IMR-90 (cell line): Measurements from ENCODE around the gene MIER1. TPM values are rescaled to one million over a fixed set of nuclear protein-coding genes. Genes with fewer than 3 reads are reported as not detected.

Experiments used
- ATAC-seq: fragments of 200-7000 bp; cut with Tn5 transposase; 2 replicates; pipeline ENCODE4 v1.9.1; 2020; ENCODE audit warnings: low read depth, mild to moderate bottlenecking, moderate library complexity
- BruUV-seq: library from RNA; stranded (reverse); fragments of 400-500 nt; replicated peaks from 2 replicates; lab custom pipeline; 2021; lab: Mats Ljungman, UMichigan
- CTCF ChIA-PET: fragments of 300-600 bp; formaldehyde crosslinking; extraction: SDS; loops from one replicate; lab custom pipeline; 2021; ENCODE audit warnings: antibody characterized with exemption; lab: Yijun Ruan, JAX
- POLR2A ChIA-PET: fragments of 300-600 bp; sonication (Branson Sonifier 250); formaldehyde crosslinking; loops from one replicate; lab custom pipeline; 2022; ENCODE audit warnings: antibody characterized with exemption; ENCODE audit not compliant: unreplicated experiment; lab: Charles Lee
- DNase-seq: peaks from one replicate; pipeline ENCODE4 v3.0.0; 2013
- H2AFZ ChIP-seq: replicated peaks from 2 replicates; pipeline ENCODE3; 2013; ENCODE audit warnings: low read length, mild to moderate bottlenecking; ENCODE audit not compliant: poor library complexity
- H2AK5ac ChIP-seq: 2 replicates; pipeline ENCODE4 v1.6.1; 2013; ENCODE audit warnings: low read depth, low read length, inconsistent platforms
- H2AK9ac ChIP-seq: replicated peaks from 2 replicates; pipeline ENCODE3; 2013; ENCODE audit warnings: mild to moderate bottlenecking, low read depth, low read length, moderate library complexity; ENCODE audit not compliant: poor library complexity
- H2BK120ac ChIP-seq: 2 replicates; pipeline ENCODE4 v1.6.1; 2013; ENCODE audit warnings: low read depth, low read length, inconsistent platforms
- H2BK15ac ChIP-seq: 3 replicates; pipeline ENCODE4 v1.6.1; 2013; ENCODE audit warnings: low read depth, low read length, inconsistent platforms
- H2BK20ac ChIP-seq: 2 replicates; pipeline ENCODE4 v1.6.1; 2013; ENCODE audit warnings: low read depth, mild to moderate bottlenecking, inconsistent platforms, low read length, moderate library complexity
- H2BK5ac ChIP-seq: 2 replicates; pipeline ENCODE4 v1.6.1; 2013; ENCODE audit warnings: mild to moderate bottlenecking, low read depth, low read length, inconsistent platforms; ENCODE audit not compliant: poor library complexity, severe bottlenecking
- H3K14ac ChIP-seq: replicated peaks from 2 replicates; pipeline ENCODE4 v1.6.1; 2013; ENCODE audit warnings: low read depth, low read length, inconsistent platforms
- H3K18ac ChIP-seq: 2 replicates; pipeline ENCODE4 v1.6.1; 2013; ENCODE audit warnings: low read depth, low read length, control low read depth
- H3K23ac ChIP-seq: 2 replicates; pipeline ENCODE4 v1.6.1; 2013; ENCODE audit warnings: low read depth, low read length, inconsistent platforms
- H3K27ac ChIP-seq: 2 replicates; pipeline ENCODE4 v1.5.1; 2013; ENCODE audit warnings: mild to moderate bottlenecking, control low read depth, low read length; ENCODE audit not compliant: insufficient read depth
- H3K27me3 ChIP-seq: 2 replicates; pipeline ENCODE4 v1.6.1; 2013; ENCODE audit warnings: low read length; ENCODE audit not compliant: control insufficient read depth, insufficient read depth
- H3K36me3 ChIP-seq: 2 replicates; pipeline ENCODE4 v1.6.1; 2013; ENCODE audit warnings: low read length, mixed read lengths; ENCODE audit not compliant: control insufficient read depth, insufficient read depth
- H3K4ac ChIP-seq: 2 replicates; pipeline ENCODE4 v1.6.1; 2013; ENCODE audit warnings: low read depth, low read length, inconsistent platforms
- H3K4me1 ChIP-seq: 2 replicates; pipeline ENCODE4 v1.6.1; 2013; ENCODE audit warnings: low read length, mixed read lengths; ENCODE audit not compliant: control insufficient read depth, insufficient read depth
- H3K4me2 ChIP-seq: 2 replicates; pipeline ENCODE4 v1.6.1; 2013; ENCODE audit warnings: low read depth, mild to moderate bottlenecking, control low read depth, low read length, moderate library complexity
- H3K4me3 ChIP-seq: 2 replicates; pipeline ENCODE4 v1.5.1; 2013; ENCODE audit warnings: low read depth, mild to moderate bottlenecking, control low read depth, low read length, moderate library complexity; ENCODE audit not compliant: insufficient read depth
- H3K56ac ChIP-seq: 2 replicates; pipeline ENCODE4 v1.6.1; 2013; ENCODE audit warnings: low read length, inconsistent platforms; ENCODE audit not compliant: insufficient read depth; ENCODE audit errors: extremely low read depth
- H3K79me1 ChIP-seq, 2 experiments: 2 replicates each; pipeline ENCODE4 v1.6.1; 2013; ENCODE audit warnings: low read length in 2 of 2, inconsistent platforms in 1 of 2, low read depth in 1 of 2
- H3K9ac ChIP-seq: 2 replicates; pipeline ENCODE4 v1.6.1; 2013; ENCODE audit warnings: low read depth, low read length, control low read depth
- H3K9me1 ChIP-seq: 2 replicates; pipeline ENCODE4 v1.6.1; 2013; ENCODE audit warnings: low read length, inconsistent platforms; ENCODE audit not compliant: insufficient read depth
- H3K9me3 ChIP-seq: 2 replicates; pipeline ENCODE4 v1.6.1; 2013; ENCODE audit warnings: low read length; ENCODE audit not compliant: control insufficient read depth, insufficient read depth
- H4K20me1 ChIP-seq: 2 replicates; pipeline ENCODE4 v1.6.1; 2013; ENCODE audit warnings: low read length, inconsistent platforms; ENCODE audit not compliant: insufficient read depth
- H4K5ac ChIP-seq: 2 replicates; pipeline ENCODE4 v1.6.1; 2013; ENCODE audit warnings: mild to moderate bottlenecking, low read depth, low read length, control low read depth
- H4K8ac ChIP-seq, 2 experiments: 2 replicates each; pipeline ENCODE4 v1.6.1; 2013; ENCODE audit warnings: low read depth in 2 of 2, low read length in 2 of 2, control low read depth in 1 of 2, inconsistent platforms in 1 of 2
- H4K91ac ChIP-seq: 2 replicates; pipeline ENCODE4 v1.6.1; 2013; ENCODE audit warnings: low read depth, low read length, inconsistent platforms; ENCODE audit not compliant: insufficient read depth
- BHLHE40 ChIP-seq: fragments of 150-350 bp; IDR thresholded peaks from 2 replicates; pipeline ENCODE4 v1.6.1; 2016; ENCODE audit warnings: mild to moderate bottlenecking, low read depth, low read length
- CEBPB ChIP-seq: IDR thresholded peaks from 2 replicates; pipeline ENCODE4 v1.6.1; 2012; ENCODE audit warnings: low read depth, low read length, improper control_type of control experiment
- CHD1 ChIP-seq: IDR thresholded peaks from 2 replicates; pipeline ENCODE4 v1.6.1; 2012; ENCODE audit warnings: low read depth, low read length, improper control_type of control experiment
- FOS ChIP-seq: fragments of 150-350 bp; IDR thresholded peaks from 2 replicates; pipeline ENCODE4 v1.6.1; 2016; ENCODE audit warnings: low read depth, low read length
- MAFK ChIP-seq: IDR thresholded peaks from 2 replicates; pipeline ENCODE4 v1.6.1; 2012; ENCODE audit warnings: low read depth, low read length, improper control_type of control experiment
- MAZ ChIP-seq: IDR thresholded peaks from 2 replicates; pipeline ENCODE4 v1.6.1; 2012; ENCODE audit warnings: low read depth, mild to moderate bottlenecking, low read length, improper control_type of control experiment, moderate library complexity, borderline replicate concordance
- MXI1 ChIP-seq: IDR thresholded peaks from 2 replicates; pipeline ENCODE4 v1.6.1; 2012; ENCODE audit warnings: low read depth, mild to moderate bottlenecking, low read length, moderate library complexity, borderline replicate concordance
- NFE2L2 ChIP-seq: fragments of 150-350 bp; IDR thresholded peaks from 2 replicates; pipeline ENCODE4 v1.6.1; 2016; ENCODE audit warnings: low read depth, mild to moderate bottlenecking, low read length
- POLR2A ChIP-seq: IDR thresholded peaks from 2 replicates; pipeline ENCODE4 v1.6.1; 2012; ENCODE audit warnings: mild to moderate bottlenecking, low read depth, low read length
- RAD21 ChIP-seq: IDR thresholded peaks from 2 replicates; pipeline ENCODE4 v1.6.1; 2012; ENCODE audit warnings: low read length, improper control_type of control experiment
- RCOR1 ChIP-seq: IDR thresholded peaks from 2 replicates; pipeline ENCODE4 v1.6.1; 2012; ENCODE audit warnings: mild to moderate bottlenecking, low read length, improper control_type of control experiment; ENCODE audit not compliant: insufficient replicate concordance
- RFX5 ChIP-seq: IDR thresholded peaks from 2 replicates; pipeline ENCODE4 v1.8.0; 2012; ENCODE audit warnings: low read depth, mild to moderate bottlenecking, low read length, moderate library complexity
- SMC3 ChIP-seq: fragments of 150-350 bp; IDR thresholded peaks from 2 replicates; pipeline ENCODE4 v1.6.1; 2016; ENCODE audit warnings: low read depth, mild to moderate bottlenecking, antibody characterized with exemption, low read length, moderate library complexity
- WGBS, 2 experiments: methylation state at CpG; one replicate each; pipeline versions ENCODE4 v1.1.5 to v1.1.7; 2013; ENCODE audit warnings: missing lambda C conversion rate in 2 of 2; ENCODE audit not compliant: insufficient read length in 1 of 2; ENCODE audit errors: extremely low coverage in 2 of 2; 5-methylcytosine and 5-hydroxymethylcytosine counted together
- dilution Hi-C: fragments of 300-500 bp; cut with HindIII; formaldehyde crosslinking; loops from one replicate; pipeline ENCODE4 v1.14.3; 2018; ENCODE audit warnings: low sequenced_read_pairs; ENCODE audit not compliant: unreplicated experiment
- in situ Hi-C: fragments of 300-500 bp; cut with MboI; formaldehyde crosslinking; loops from 3 replicates; pipeline ENCODE4 v1.14.3; 2019; ENCODE audit warnings: low sequenced_read_pairs, inconsistent platforms, mixed read lengths
- intact Hi-C: fragments of 100-400 bp; cut with micrococcal nuclease; formaldehyde crosslinking; loops from 2 replicates; pipeline ENCODE4 v1.10.0; 2022
- polyA plus RNA-seq, 3 experiments: library from polyadenylated mRNA; depleted of rRNA; stranded (reverse); fragments of >200 nt; gene quantifications; 2 replicates each; pipeline ENCODE4 v1.2.3, GENCODE V29; 2012; ENCODE audit warnings: low replicate concordance in 1 of 3
- total RNA-seq: library from RNA; depleted of rRNA; stranded (reverse); fragments of >200 nt; gene quantifications from 2 replicates; pipeline ENCODE4 v1.2.3, GENCODE V29; 2012
- TF ChIP-seq, protein P1 (sequence below): fragments of 150-350 bp; IDR thresholded peaks from 2 replicates; pipeline ENCODE4 v1.6.1; 2016; ENCODE audit warnings: low read depth, mild to moderate bottlenecking, low read length, moderate library complexity, borderline replicate concordance
- TF ChIP-seq, protein P2 (sequence below): conservative IDR thresholded peaks from 2 replicates; pipeline ENCODE4 v1.5.1; 2012; ENCODE audit warnings: mild to moderate bottlenecking, low read depth, low read length, improper control_type of control experiment
- TF ChIP-seq, protein P3 (sequence below): fragments of 150-350 bp; IDR thresholded peaks from 2 replicates; pipeline ENCODE4 v1.6.1; 2017; ENCODE audit warnings: mild to moderate bottlenecking, antibody characterized with exemption, low read length, low read depth

Gene MIER1
- total and polyA plus RNA-seq, 2 of the 4 experiments (the other 2 are of a cell fraction), result 5.0 to 11.5 TPM

DNA sequence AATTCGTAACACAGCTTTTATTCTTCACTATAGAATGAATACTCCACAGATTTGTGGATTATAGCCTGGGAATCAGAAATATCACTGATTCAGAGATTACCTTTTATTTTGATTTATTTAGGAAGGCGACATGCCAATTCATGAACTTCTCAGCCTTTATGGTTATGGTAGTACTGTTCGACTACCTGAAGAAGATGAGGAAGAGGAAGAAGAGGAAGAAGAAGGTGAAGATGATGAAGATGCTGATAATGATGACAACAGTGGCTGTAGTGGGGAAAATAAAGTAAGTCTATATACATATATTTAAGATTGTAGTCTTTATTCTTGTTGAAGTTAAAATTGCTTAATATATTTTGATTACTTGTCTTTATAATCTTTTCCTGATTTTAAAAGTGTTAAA lies 33.1 kb downstream of the MIER1 start:
- Histone ChIP-seq H3K27me3 (no peaks in the 10 kb centered on the region), H3K9me3 (no peaks in the 10 kb centered on the region), H2BK5ac (no peak overlapping the region), H2AK9ac (no peak overlapping the region), H2BK120ac (no peak overlapping the region), H3K9ac (no peak overlapping the region), H4K20me1 (no peaks in the 10 kb centered on the region; the same call in 1 of the 2 replicates), H2BK20ac (no peak overlapping the region), H3K79me1 (peaks cover 24 to 40% of the 10 kb centered on the region in 2 experiments), H3K56ac (no peak overlapping the region), H2BK15ac (no peak overlapping the region), H2AFZ (no peak overlapping the region), H4K91ac (no peak overlapping the region), H3K23ac (no peak overlapping the region), H3K4me3 (no peak overlapping the region), H3K27ac (no peak overlapping the region), H3K4ac (no peak overlapping the region), H3K9me1 (no peaks in the 10 kb centered on the region), H3K18ac (no peak overlapping the region), H2AK5ac (no peak overlapping the region), H3K36me3 (peaks cover 29% of the 10 kb centered on the region), H3K4me2 (no peak overlapping the region), H4K8ac (no peak overlapping the region), H4K5ac (no peak overlapping the region), H3K14ac (no peak overlapping the region), H3K4me1 (no peaks in the 10 kb centered on the region)
- dilution Hi-C loops (no loop called here), intact Hi-C loops (no loop called here), in situ Hi-C loops (no loop called here)
- ATAC-seq, result no peak
- DNase-seq, result no peak
- ChIA-PET POLR2A (no interaction called here), CTCF (no interaction called here)
- BruUV-seq, result no TSS peak
- TF ChIP-seq CEBPB, result no peak
- TF ChIP-seq, protein P1, sequence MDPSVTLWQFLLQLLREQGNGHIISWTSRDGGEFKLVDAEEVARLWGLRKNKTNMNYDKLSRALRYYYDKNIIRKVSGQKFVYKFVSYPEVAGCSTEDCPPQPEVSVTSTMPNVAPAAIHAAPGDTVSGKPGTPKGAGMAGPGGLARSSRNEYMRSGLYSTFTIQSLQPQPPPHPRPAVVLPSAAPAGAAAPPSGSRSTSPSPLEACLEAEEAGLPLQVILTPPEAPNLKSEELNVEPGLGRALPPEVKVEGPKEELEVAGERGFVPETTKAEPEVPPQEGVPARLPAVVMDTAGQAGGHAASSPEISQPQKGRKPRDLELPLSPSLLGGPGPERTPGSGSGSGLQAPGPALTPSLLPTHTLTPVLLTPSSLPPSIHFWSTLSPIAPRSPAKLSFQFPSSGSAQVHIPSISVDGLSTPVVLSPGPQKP, result no peak
- no peak for TF ChIP-seq BHLHE40
- TF ChIP-seq SMC3, result no peak
- TF ChIP-seq, protein P2, sequence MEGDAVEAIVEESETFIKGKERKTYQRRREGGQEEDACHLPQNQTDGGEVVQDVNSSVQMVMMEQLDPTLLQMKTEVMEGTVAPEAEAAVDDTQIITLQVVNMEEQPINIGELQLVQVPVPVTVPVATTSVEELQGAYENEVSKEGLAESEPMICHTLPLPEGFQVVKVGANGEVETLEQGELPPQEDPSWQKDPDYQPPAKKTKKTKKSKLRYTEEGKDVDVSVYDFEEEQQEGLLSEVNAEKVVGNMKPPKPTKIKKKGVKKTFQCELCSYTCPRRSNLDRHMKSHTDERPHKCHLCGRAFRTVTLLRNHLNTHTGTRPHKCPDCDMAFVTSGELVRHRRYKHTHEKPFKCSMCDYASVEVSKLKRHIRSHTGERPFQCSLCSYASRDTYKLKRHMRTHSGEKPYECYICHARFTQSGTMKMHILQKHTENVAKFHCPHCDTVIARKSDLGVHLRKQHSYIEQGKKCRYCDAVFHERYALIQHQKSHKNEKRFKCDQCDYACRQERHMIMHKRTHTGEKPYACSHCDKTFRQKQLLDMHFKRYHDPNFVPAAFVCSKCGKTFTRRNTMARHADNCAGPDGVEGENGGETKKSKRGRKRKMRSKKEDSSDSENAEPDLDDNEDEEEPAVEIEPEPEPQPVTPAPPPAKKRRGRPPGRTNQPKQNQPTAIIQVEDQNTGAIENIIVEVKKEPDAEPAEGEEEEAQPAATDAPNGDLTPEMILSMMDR, result no peak
- TF ChIP-seq MAZ, result no peak
- TF ChIP-seq POLR2A, result no peak
- TF ChIP-seq RFX5, result no peak
- TF ChIP-seq MAFK, result no peak
- no peak for TF ChIP-seq RCOR1
- no peak for TF ChIP-seq NFE2L2
- TF ChIP-seq, protein P3, sequence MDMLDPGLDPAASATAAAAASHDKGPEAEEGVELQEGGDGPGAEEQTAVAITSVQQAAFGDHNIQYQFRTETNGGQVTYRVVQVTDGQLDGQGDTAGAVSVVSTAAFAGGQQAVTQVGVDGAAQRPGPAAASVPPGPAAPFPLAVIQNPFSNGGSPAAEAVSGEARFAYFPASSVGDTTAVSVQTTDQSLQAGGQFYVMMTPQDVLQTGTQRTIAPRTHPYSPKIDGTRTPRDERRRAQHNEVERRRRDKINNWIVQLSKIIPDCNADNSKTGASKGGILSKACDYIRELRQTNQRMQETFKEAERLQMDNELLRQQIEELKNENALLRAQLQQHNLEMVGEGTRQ, result no peak
- TF ChIP-seq CHD1, result no peak
- TF ChIP-seq FOS, result no peak
- no peak for TF ChIP-seq MXI1
- no peak for TF ChIP-seq RAD21
- no CpG with 5 or more reads among the region's 3 CpGs for WGBS, 2 experiments
